NCI-H1436 treated with DMSO at 0.1 percent for 48 hours (cell line): ENCODE results near the gene SLC32A1.

Experiments used
- DNase-seq: peaks from one replicate; lab custom pipeline; 2025; lab: John Stamatoyannopoulos, UW

The SLC32A1 gene

GRCh38 chr20:38752029-38752428 lies 27.7 kb downstream of the SLC32A1 start:
- no peak for DNase-seq

- DNase-seq, result no peak
Observed at GRCh38 chr20:38754924-38755323, 30.6 kb downstream of the SLC32A1 start.

GRCh38 chr20:38755324-38755910 lies 31.1 kb downstream of the SLC32A1 start:
- no peak for DNase-seq

GRCh38 chr20:38757145-38757775 lies 33.0 kb downstream of the SLC32A1 start:
- DNase-seq, result no peak

DNA sequence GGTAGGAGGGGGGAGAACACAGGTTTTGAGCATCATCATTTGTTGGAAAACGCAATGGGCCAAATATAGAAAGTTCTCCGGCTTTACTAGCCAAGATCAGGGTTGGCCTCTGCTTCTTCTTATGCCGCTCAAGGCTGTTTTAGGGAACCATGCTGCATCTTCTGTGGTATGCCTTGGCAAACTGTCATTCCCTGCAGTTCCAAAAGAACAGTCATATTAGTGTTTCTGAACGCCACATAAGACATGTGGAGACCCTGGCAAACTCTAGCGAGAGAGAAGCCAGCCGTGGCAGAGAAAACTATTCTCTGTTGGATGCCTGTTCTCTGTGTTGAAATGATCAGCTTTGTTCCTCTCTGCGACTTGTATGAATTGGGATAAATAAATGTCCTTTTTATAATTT lies 34.8 kb downstream of the SLC32A1 start:
- no peak for DNase-seq

DNA sequence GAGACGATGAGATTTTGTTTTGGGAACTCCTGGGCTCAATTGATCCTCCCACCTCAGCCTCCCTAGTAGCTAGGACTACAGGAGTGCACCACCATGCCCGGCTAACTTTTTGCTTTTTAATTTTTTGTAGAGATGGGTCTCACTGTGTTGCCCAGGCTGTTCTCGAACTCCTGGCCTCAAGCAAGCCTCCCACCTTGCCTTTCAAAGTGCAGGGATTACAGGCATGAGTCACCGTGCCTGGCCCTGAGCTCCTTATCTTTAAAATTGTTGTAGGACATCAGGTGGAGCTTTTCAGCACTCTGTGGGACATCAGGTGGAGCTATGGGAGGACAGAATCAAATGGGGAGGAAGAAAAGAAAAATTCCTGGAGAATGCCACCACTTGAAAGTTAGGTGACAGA lies 36.7 kb downstream of the SLC32A1 start:
- no peak for DNase-seq

DNA sequence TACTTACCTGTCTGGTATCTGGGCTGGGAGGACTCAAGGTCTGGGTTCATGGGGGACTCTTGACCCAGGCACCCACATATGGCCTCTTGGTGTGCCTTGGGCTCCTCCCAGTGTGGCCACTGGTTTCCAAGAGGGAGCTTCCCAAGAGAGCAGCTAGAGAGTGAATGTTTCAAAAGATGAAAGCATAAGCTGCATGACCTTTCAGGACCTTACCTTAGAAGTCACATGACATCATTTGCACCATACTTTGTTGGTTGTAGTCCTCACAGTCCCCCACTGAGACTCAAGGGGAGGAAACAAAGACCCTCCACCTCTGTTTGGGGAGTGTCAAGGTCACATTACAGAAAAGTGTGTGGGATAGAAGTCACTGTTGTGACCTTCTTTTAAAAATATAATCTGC lies 37.9 kb downstream of the SLC32A1 start:
- DNase-seq, result no peak

GRCh38 chr20:38763616-38764015 lies 39.3 kb downstream of the SLC32A1 start:
- no peak for DNase-seq

DNA sequence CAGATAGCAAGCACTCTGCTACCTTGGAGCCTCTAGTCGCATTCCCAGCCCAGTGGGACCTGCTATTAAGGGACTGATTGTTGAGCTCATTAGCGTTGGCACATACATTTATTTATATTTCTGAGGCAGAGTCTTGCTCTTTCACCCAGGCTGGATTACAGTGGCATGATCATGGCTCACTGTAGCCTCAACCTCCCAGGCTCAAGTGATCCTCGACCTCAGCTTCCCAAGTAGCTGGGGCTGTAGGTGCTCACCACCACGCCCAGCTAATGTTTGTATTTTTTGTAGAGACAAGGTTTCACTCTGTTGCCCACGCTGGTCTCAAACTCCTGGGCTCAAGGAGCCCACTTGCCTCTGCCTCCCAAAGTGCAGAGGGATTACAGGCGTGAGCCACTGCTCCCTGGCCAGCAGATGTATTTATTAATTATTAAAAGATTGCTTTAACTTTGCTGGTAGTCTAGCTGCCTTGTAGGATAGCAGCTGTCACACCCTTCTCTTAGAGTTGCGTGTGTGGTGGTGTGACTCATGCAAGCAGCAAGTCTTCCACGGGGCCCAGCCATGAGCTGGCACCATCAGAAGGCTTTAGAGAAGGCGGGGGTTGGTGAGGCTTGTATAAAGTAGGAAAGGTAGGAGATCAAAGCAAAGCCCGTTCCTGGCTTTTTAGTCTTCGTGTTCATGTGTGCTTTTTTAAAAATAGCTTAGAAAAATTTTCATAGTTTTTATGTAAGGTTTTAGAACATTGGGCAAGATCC lies 40.5 kb downstream of the SLC32A1 start:
- DNase-seq, result no peak

GRCh38 chr20:38766071-38766470 lies 41.8 kb downstream of the SLC32A1 start:
- DNase-seq, result no peak

DNA sequence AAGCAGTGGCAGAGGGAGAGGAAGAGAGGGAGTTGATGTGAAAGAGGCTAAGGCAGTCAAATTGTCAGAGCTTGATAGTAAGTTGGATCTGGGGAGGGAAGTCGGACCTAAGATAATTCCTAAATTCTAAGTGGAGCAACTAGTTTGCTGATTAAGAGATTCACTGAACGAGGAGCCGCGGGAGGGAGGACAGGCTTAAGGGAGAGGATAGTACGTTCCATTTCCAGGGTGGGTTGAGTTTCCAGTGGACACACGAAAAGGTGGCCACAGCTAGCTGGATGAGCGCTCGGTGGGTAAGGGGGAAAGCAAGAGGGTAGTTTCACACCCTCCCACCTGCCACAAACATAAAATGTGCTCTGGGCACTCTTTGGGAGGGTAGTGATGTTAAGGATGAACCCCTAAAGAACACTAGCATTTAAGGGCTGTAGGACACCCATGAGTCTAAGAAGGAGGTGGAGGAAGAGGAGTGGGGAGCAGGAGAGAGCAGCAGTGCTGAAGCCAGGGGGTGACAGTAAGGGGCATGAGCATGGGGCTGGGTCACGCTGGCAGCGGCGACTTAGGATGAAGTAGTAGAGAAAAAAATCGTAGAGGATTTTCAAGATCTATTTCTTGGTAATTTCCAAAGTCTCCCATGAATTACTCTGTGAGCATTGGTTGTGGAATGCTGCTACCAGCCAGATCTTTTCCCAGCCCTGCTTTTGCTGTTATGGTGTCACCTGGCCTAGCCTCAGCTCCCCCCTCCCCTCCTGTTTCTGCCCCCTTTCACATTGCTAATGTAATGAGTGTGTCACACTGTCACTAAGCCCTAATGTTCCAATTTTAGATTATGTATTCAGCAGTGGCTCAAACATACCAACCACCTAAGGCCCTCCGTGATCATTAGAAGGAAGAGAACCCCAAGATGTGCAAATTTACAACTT lies 45.4 kb downstream of the SLC32A1 start:
- no peak for DNase-seq

DNA sequence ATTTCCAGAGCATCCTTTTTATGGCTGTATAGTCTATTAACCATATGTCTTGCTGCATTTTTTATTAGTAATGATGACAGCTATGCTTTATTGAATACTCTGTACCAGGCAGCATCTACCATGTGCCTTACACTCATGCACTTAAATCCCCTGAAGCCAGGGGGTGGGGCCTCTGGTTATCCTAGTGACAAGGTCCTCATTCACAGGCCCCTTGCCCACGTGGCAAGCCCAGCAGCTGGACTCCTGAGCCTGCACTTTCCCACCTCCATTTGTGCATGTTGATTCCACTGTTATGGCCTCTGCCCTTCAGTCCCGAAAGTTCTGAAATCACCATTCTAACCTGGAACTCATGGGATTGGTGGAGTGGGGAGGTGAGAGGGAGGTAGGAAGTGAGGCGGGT lies 46.3 kb downstream of the SLC32A1 start:
- no peak for DNase-seq

- DNase-seq, result no peak
Observed at GRCh38 chr20:38770970-38771369, 46.7 kb downstream of the SLC32A1 start.

DNA sequence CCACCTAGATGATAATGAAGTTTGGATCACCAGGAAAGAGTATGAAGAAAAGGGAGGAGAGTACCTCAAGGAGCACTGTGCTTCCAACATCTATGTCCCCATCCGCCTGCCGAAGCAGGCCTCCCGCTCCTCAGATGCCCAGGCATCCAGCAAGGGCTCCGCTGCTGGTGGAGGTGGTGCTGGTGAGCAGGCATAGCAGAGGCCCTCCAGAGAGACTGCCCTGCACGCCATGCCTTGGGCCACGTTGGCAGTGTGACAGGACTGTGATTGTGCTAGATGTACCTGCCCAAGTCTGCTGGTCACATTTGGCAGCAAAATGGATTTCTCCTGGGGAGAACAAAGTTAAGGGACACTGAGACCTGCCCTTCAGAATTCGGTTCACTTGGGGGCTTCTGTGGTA lies 47.3 kb downstream of the SLC32A1 start:
- no peak for DNase-seq

DNA sequence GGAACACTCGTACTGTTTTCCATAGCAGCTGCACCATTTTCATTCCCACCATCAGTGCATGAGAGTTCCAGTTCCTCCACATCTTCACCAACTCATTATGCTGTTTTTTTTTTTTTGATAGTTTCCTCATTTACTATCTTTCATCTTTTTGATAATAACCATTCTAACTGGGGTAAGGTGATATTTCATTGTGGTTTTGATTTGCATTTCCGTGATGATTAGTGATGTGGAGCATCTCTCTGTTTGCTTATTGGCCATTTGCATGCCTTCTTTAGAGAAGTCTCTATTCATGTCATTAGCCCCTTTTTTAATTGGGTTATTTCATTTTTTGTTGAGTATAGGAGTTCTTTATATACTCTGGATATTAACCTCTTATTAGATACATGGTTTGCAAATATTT lies 49.9 kb downstream of the SLC32A1 start:
- no peak for DNase-seq

DNA sequence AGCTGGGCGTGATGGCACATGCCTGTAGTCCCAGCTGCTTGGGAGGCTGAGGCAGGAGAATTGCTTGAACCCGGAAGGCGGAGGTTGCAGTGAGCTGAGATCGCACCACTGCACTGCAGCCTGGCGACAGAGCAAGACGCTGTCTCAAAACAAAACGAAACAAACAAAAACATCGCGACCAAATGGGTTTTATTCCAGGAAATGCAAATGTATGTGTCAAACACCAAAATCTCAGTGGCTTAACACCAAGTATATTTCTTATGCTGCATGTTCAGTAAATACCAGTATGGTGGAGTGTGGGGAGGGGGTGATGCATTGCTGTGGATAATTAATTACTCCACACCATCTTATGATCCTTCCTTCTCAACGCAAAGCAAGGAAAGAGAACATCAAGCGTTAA lies 52.1 kb downstream of the SLC32A1 start:
- no peak for DNase-seq
